ENCODE results near the gene TSR1.

DNA sequence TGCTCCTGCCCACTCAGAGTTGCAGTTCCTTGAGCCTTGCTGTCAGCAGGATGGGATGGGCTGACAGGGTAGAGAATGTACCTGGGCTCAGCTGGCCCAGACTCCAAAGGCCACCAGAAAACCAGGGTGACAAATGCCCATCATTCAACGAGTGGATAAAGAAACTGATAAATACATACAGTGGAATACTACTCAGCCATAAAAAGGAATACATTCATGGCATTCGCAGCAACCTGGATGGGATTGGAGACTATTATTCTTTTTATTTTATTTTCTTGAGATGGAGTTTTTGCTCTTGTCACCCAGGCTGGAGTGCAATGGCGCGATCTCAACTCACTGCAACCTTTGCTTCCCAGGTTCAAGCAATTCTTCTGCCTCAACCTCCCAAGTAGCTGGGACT is 21.0 kb upstream of the TSR1 start:
- TF ChIP-seq POLR2A (IDR thresholded peaks at IDR 0.05) = no peak
- TF ChIP-seq, protein P1, sequence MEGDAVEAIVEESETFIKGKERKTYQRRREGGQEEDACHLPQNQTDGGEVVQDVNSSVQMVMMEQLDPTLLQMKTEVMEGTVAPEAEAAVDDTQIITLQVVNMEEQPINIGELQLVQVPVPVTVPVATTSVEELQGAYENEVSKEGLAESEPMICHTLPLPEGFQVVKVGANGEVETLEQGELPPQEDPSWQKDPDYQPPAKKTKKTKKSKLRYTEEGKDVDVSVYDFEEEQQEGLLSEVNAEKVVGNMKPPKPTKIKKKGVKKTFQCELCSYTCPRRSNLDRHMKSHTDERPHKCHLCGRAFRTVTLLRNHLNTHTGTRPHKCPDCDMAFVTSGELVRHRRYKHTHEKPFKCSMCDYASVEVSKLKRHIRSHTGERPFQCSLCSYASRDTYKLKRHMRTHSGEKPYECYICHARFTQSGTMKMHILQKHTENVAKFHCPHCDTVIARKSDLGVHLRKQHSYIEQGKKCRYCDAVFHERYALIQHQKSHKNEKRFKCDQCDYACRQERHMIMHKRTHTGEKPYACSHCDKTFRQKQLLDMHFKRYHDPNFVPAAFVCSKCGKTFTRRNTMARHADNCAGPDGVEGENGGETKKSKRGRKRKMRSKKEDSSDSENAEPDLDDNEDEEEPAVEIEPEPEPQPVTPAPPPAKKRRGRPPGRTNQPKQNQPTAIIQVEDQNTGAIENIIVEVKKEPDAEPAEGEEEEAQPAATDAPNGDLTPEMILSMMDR (IDR thresholded peaks at IDR 0.05) = no peak

Data from thyroid gland (tissue), 4 donors.